GM21528 (cell line): ENCODE data around the gene JCHAIN.
A peak's percentile ranks its signal among the peaks of the same experiment; 100 is the strongest.
"Not testable (repeated sequence)": the region's sequence is repeated elsewhere in the genome, so short reads cannot be mapped to it uniquely, and the experiment has no call there.

ENCODE experiments used
- ATAC-seq: cut with Tn5 transposase; IDR thresholded peaks from one replicate; pipeline ENCODE4 v1.9.1; 2021; ENCODE audit warnings: mild to moderate bottlenecking, moderate library complexity; ENCODE audit not compliant: unreplicated experiment, low FRiP score

Gene JCHAIN

GRCh38 chr4:70691661-70692060 is 25.4 kb upstream of the JCHAIN start:
- no peak for ATAC-seq

DNA sequence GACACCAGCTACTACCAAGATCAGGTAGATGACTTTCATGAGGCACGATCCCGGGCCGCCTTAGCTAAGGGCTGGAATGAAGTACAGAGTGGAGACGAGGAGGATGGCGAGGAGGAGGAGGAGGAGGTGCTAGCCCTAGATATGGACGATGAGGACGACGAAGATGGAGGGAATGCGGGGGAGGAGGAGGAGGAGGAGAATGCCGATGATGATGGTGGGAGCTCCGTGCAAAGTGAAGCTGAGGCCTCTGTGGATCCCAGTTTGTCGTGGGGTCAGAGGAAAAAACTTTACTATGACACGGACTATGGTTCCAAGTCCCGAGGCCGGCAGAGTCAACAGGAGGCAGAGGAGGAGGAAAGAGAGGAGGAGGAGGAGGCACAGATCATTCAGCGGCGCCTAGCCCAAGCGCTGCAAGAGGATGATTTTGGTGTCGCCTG is 22.5 kb upstream of the JCHAIN start:
- ATAC-seq = no peak

DNA sequence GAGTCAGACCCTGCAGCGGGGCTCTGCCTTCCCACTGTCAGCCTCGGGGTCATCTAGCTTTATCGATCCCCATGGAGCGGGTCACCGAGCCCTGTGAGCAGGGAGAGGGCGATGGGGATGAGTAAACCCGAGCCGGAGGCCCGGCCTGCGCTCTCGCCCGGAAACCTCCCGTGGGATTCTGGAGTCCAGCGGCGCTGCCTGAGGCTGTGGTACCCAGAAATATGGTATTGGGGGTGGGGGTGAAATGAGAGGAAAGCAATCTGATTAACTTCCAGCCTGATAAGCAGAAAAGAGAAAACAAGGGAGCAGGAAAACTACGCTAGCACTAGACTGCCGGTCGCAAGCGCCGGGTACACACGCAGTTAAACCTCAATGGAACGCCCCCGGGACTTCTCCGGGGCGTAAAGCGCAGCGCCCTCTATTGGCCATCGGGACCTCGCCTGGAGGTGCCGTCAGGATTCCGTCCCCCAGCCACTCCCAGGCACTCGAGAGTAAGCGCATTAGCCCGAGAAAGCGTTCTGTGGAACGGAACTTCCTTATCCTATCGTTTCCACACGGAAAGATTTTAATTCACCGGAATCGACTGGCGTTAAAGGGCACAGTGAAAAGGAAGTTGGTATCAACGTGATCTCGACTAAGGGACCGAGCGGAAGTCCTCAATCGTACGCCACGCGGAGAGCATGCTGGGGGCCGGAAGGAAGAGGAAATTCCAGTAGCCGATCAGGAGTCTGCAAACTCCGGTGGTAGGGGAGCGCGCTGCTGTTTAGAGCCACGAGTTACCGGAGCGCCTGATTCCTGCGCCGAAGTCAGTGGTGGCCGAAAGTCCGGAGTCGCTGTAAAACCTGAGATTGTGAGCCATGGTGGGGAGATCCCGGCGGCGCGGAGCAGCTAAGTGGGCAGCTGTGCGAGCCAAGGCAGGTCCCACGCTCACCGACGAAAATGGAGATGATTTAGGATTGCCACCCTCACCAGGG is 21.8 kb upstream of the JCHAIN start, which contains the start of gene UTP3:
Gene UTP3, plus strand, starts transcription at position 712 of the 974 bp plus-strand sequence. Its CDS starts 146 bp downstream, at position 858.
- ATAC-seq = peak; percentile 95

DNA sequence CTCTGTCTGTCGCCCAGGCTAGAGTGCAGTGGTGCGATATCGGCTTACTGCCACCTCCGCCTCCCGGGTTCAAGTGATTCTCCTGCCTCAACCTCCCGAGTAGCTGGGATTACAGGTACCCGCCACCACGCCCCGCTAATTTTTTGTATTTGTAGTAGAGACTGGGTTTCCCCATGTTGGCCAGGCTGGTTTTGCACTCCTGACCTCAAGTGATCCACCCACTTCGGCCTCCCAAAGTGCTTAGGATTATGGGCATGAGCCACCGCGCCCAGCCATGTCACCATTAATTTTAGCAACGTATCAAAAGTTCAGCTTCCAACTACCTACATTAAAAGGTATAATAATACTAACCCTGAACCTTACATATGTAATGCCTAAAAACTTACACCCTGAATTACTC is 21.1 kb upstream of the JCHAIN start:
- no peak for ATAC-seq

DNA sequence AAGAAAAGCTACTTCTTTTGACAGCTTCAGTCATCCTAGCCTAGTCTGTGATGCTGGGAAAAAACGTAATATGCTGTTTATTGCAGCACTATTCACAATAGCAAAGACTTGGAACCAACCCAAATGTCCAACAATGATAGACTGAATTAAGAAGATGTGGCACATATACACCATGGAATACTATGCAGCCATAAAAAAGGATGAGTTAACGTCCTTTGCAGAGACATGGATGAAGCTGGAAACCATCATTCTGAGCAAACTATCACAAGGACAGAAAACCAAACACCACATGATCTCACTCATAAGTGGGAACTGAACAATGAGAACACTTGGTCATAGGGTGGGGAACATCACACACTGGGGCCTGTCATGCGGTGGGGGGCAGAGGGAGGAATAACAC is 15.8 kb upstream of the JCHAIN start:
- not testable (repeated sequence) for ATAC-seq

DNA sequence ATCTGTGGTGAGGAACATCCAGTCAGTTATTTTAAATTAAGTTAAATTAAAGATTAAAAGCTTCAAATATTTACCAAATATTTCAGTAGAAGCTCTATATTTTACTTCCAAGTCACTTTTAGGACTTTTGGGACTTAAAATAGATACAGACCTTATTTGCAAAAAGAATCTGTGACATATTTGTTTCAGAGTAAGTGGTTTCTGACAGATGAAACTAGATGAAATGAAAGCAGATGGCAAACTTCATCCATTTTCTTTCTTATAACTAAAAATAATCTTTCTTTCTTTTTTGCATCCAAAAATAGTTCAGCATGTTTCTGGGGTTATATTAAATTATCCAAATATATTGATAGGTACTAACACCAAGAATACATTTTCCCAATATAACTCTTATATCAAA is 15.4 kb upstream of the JCHAIN start:
- no peak for ATAC-seq

- ATAC-seq = no peak
Measured at GRCh38 chr4:70680934-70681333, 14.6 kb upstream of the JCHAIN start.

DNA sequence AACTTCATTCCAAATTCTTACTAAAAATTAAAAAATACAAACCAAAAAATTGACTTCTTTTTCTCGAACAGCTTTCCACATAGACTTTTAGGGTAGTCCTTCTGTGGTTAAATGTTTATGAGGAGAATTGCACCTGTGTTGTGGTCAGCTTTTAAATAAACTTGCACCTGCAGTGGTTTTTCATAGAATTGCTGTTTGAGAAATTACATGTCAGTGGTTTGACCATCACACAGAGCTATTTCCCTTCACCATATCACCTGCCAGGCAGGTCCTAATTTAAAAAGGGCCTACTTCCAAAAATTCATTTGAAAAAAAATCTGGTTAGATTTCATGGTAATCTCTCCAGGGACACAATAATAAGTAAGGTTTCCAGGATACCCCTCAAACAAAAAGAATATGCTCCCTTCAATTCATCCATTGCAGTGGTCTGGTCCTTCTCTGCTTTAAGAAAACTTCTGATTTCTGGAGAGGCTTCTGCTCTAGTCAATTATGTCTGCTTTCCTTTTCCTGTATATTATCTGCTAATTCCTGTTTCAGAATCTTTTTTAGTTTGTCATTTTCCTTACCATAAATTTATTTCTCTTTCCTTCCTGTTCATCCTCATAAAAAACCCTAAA is 12.2 kb upstream of the JCHAIN start:
- ATAC-seq = peak; percentile 78

DNA sequence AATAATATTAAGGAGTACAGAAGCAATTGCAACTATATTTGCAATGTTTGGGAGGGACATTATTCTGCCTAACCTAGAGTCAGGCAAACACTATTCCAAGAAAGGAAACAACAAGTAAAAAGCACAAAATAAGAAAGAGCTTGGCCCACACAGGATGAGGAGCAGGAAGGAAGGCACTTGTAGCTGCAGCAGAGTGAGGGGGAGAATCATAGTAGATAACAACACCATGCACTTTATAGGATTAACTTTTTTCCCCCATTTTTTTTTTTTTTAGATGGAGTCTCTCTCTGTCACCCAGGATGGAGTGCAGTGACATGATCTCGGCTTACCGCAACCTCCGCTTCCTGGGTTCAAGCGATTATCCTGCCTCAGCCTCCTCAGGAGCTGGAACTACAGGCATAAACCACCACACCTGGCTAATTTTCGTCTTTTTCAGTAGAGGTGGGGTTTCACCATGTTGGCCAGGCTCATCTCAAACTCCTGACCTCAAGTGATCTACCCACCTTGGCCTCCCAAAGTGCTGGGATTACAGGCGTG is 10.3 kb upstream of the JCHAIN start:
- ATAC-seq = no peak

DNA sequence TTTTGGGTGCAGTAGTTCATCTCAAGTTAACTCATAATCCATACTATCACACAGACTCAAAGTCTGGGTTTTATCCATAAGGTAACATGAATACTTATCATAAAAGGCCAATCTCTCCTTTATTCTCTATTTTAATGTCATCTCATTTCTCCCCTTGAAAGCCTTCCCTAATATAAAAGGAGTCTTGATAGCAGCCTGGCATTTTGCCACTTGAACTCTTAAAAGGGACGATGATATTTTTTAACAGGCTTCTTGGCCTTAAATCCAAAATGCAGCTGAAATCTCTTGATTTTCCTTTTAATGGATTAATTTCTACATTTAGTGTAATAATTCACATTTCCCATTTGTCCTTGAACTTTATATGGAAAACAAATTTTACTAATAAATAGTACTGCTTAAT is 8.4 kb upstream of the JCHAIN start:
- no peak for ATAC-seq

GRCh38 chr4:70674191-70674590 is 7.9 kb upstream of the JCHAIN start:
- ATAC-seq = no peak

DNA sequence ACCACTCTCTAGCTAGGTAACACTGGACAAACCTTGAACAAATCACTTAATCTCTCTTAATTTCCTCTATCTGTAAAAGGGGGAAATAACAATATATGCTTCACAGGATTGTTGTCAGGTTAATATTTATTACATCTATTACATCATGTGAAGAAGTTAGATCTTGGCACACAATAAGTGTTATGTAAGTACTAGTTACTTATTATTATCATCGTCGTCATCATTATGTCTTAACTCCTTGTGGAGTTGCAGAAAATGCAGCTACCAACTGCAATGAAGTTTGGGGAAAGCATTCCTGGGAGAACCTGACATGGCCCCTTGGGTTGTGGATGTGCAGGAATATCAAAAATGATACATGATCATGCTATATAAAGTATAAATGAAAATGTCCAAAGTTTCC is 4.8 kb upstream of the JCHAIN start:
- ATAC-seq = no peak

GRCh38 chr4:70670332-70671014 is 4.2 kb upstream of the JCHAIN start:
- ATAC-seq = no peak

- ATAC-seq = no peak
Measured at GRCh38 chr4:70667740-70668535, 1.6 kb upstream of the JCHAIN start.

GRCh38 chr4:70661309-70661922 is 4.9 kb downstream of the JCHAIN start:
- peak; percentile 50 for ATAC-seq

DNA sequence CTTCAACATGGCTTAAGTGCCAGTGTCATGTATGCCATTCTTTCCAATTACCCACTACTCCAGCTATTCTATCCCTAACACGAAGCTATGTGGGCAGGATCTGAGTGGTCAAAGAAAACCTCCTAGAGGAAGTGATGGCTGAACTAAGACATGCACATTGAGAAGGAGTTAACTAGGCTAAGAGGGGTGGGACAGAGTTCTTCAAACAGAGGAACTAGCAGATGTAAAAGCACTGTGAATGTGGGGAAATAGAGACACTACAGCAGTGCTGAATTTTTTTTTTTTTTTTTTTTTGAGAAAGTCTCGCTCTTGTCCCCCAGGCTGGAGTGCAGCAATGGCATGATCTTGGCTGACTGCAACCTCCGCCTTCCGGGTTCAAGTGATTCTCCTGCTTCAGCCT is 6.2 kb downstream of the JCHAIN start:
- ATAC-seq = no peak

DNA sequence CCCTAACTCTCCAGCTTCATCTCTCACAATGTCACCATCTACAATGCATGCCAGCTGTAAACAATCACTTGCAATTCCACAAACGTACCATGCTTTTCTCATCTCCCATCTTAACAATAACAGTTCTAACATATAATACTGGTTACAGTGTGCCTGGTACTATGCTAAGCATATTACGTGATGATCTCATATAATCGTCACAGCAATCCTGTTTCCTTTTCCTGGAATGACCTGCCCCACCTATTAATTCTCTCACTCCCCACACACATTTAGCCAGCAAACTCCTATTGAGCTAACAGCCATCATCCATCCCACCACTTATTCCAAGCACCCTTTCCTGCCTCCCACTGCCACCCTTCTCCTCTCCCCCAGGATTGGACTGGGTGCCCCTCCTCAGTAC is 7.9 kb downstream of the JCHAIN start:
- ATAC-seq = no peak

DNA sequence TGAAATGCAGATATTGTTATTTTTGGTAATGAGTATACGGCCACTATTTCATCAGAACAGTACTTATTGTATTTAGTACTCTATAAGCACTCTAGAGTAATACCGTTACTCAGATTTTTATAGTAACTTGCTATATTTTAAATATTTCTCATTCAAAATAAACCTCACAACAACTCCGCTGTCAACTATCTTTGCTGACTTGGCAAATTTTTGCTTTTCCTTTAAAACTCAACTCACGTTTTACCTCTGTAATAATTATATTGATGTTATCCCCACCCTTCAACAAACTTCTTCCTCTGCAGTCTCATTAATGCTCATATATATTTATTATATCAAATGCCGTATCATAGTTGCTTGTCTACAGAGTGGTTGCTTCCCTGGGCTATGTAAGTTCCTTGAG is 9.0 kb downstream of the JCHAIN start:
- ATAC-seq = no peak

DNA sequence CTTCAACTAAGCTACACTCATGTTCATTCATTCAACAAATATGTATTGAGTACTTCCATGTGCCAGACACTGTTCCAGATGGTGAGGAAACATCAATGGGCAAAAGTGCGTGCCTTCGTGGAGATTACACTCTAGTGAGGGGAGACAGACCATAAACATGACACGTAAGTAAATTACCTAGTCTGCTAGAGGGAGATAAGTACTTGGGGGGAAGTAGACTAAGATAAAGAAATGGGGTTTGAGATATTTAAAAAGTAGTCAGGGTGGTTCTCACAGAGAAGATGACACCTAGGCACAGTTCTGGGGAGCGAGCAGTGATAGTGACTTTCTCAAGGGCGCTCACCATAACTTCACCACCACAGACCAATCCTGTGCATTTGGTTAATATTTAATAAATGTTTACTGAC is 11.7 kb downstream of the JCHAIN start:
- ATAC-seq = no peak
